MG63 (cell line): ENCODE results near the gene PSMA7. TPM values are rescaled to one million over a fixed set of nuclear protein-coding genes. Genes with fewer than 3 reads are reported as not detected.

Source experiments
- DNase-seq: peaks from one replicate; pipeline ENCODE4 v3.0.0-alpha.2; 2020
- H3K27me3 ChIP-seq: fragments of 250-450 bp; sonication (Bioruptor Pico); 2 replicates; pipeline ENCODE4 v1.5.1; 2020; ENCODE audit warnings: mild to moderate bottlenecking, moderate library complexity
- H3K36me3 ChIP-seq: fragments of 250-450 bp; sonication (Bioruptor Pico); 2 replicates; pipeline ENCODE4 v1.5.1; 2020; ENCODE audit warnings: mild to moderate bottlenecking, moderate library complexity
- H3K4me3 ChIP-seq: fragments of 250-450 bp; sonication (Bioruptor Pico); 2 replicates; pipeline ENCODE4 v1.5.1; 2020; ENCODE audit warnings: mild to moderate bottlenecking, moderate library complexity
- H3K9me3 ChIP-seq: fragments of 250-450 bp; sonication (Bioruptor Pico); 2 replicates; pipeline ENCODE4 v1.5.1; 2020; ENCODE audit warnings: mild to moderate bottlenecking, moderate library complexity
- total RNA-seq: library from RNA; depleted of rRNA; stranded (reverse); fragments of >200 nt; shearing (Covaris generic); gene quantifications from 2 replicates; pipeline ENCODE4 v1.2.3, GENCODE V29; 2014; ENCODE audit warnings: low replicate concordance

PSMA7 gene
- total RNA-seq, 1 experiment from 2014 or later: 1,085 TPM

GRCh38 chr20:62133864-62134263 is 9.3 kb downstream of the PSMA7 start:
- no peaks in the 10 kb centered on the region for H3K9me3 ChIP-seq
- no peak overlapping the region for H3K4me3 ChIP-seq
- no peak for DNase-seq
- no peaks in the 10 kb centered on the region for H3K27me3 ChIP-seq
- H3K36me3 ChIP-seq: peaks cover 91% of the 10 kb centered on the region

GRCh38 chr20:62133051-62133845 is 9.9 kb downstream of the PSMA7 start:
- peaks cover 91% of the 10 kb centered on the region for H3K36me3 ChIP-seq
- DNase-seq: no peak
- H3K27me3 ChIP-seq: no peaks in the 10 kb centered on the region
- no peaks in the 10 kb centered on the region for H3K9me3 ChIP-seq
- H3K4me3 ChIP-seq: no peak overlapping the region

- Histone ChIP-seq H3K4me3 (no peak overlapping the region), H3K9me3 (no peaks in the 10 kb centered on the region), H3K27me3 (no peaks in the 10 kb centered on the region), H3K36me3 (peaks cover 91% of the 10 kb centered on the region)
- no peak for DNase-seq
Observed at GRCh38 chr20:62132421-62132820, 10.8 kb downstream of the PSMA7 start.

- Histone ChIP-seq H3K27me3 (no peaks in the 10 kb centered on the region), H3K9me3 (no peaks in the 10 kb centered on the region), H3K4me3 (no peak overlapping the region), H3K36me3 (peaks cover 91% of the 10 kb centered on the region)
- DNase-seq: no peak
Observed at GRCh38 chr20:62131560-62132320, 11.5 kb downstream of the PSMA7 start.

GRCh38 chr20:62129731-62130531 is 13.3 kb downstream of the PSMA7 start:
- Histone ChIP-seq H3K36me3 (peaks cover 91% of the 10 kb centered on the region), H3K4me3 (no peak overlapping the region), H3K27me3 (no peaks in the 10 kb centered on the region), H3K9me3 (no peaks in the 10 kb centered on the region)
- DNase-seq: no peak

- H3K4me3 ChIP-seq: no peak overlapping the region
- no peak for DNase-seq
- H3K36me3 ChIP-seq: peaks cover 93% of the 10 kb centered on the region
- H3K9me3 ChIP-seq: no peaks in the 10 kb centered on the region
- H3K27me3 ChIP-seq: no peaks in the 10 kb centered on the region
Observed at GRCh38 chr20:62128502-62128901, 14.7 kb downstream of the PSMA7 start.

GRCh38 chr20:62127799-62128198 is 15.4 kb downstream of the PSMA7 start:
- no peaks in the 10 kb centered on the region for H3K9me3 ChIP-seq

GRCh38 chr20:62126141-62126540 is 17.1 kb downstream of the PSMA7 start:
- no peaks in the 10 kb centered on the region for H3K27me3 ChIP-seq
- H3K9me3 ChIP-seq: no peaks in the 10 kb centered on the region
- no peak overlapping the region for H3K4me3 ChIP-seq
- peaks cover 73% of the 10 kb centered on the region for H3K36me3 ChIP-seq
- no peak for DNase-seq

More at GRCh38 chr20:62127799-62128198, 15.4 kb downstream of the PSMA7 start:
- peaks cover 88% of the 10 kb centered on the region for H3K36me3 ChIP-seq
- no peak overlapping the region for H3K4me3 ChIP-seq
- H3K27me3 ChIP-seq: no peaks in the 10 kb centered on the region
- DNase-seq: no peak

GRCh38 chr20:62123450-62124118 is 19.6 kb downstream of the PSMA7 start:
- Histone ChIP-seq H3K9me3 (no peaks in the 10 kb centered on the region), H3K36me3 (peaks cover 47% of the 10 kb centered on the region), H3K4me3 (peak overlapping the region; percentile 53), H3K27me3 (no peaks in the 10 kb centered on the region)
- DNase-seq: no peak

- peaks cover 40% of the 10 kb centered on the region for H3K36me3 ChIP-seq
- H3K4me3 ChIP-seq: peak overlapping the region; percentile 53
- DNase-seq: peak; percentile 50
- H3K9me3 ChIP-seq: no peaks in the 10 kb centered on the region
- no peaks in the 10 kb centered on the region; the same call in 1 of the 2 replicates for H3K27me3 ChIP-seq
Observed at GRCh38 chr20:62122654-62123449, 20.3 kb downstream of the PSMA7 start.

- peak within 1 kb of the TSS; percentile 65 for H3K4me3 ChIP-seq
- peaks cover 32% of the 10 kb centered on the region for H3K36me3 ChIP-seq
- no peaks in the 10 kb centered on the region for H3K9me3 ChIP-seq
- DNase-seq: peak; percentile 97
- H3K27me3 ChIP-seq: no peaks in the 10 kb centered on the region; the same call in 1 of the 2 replicates
Observed at GRCh38 chr20:62121776-62122653, 21.2 kb downstream of the PSMA7 start, which contains the start of gene LSM14B. Gene LSM14B, plus strand, starts transcription at chr20:62122475. Its CDS starts 192 bp downstream, at chr20:62122667.

- H3K9me3 ChIP-seq: no peaks in the 10 kb centered on the region
- no peaks in the 10 kb centered on the region; the same call in 1 of the 2 replicates for H3K27me3 ChIP-seq
- H3K36me3 ChIP-seq: peaks cover 23% of the 10 kb centered on the region
- no peak for DNase-seq
- H3K4me3 ChIP-seq: peak overlapping the region; percentile 65
Observed at GRCh38 chr20:62120990-62121775, 22.0 kb downstream of the PSMA7 start.

GRCh38 chr20:62120365-62120762 is 22.8 kb downstream of the PSMA7 start:
- Histone ChIP-seq H3K9me3 (no peaks in the 10 kb centered on the region), H3K4me3 (no peak overlapping the region), H3K36me3 (peaks cover 15% of the 10 kb centered on the region), H3K27me3 (no peaks in the 10 kb centered on the region; the same call in 1 of the 2 replicates)
- no peak for DNase-seq
